ENCODE data around the gene PIK3R1.

Gene PIK3R1

GRCh38 chr5:68274847-68275651, 59.5 kb downstream of the PIK3R1 start:
- DNase-seq = no peak

- no peak for DNase-seq
Observed at GRCh38 chr5:68276740-68277139, 61.2 kb downstream of the PIK3R1 start.

- no peak for DNase-seq
Observed at GRCh38 chr5:68277431-68277830, 61.9 kb downstream of the PIK3R1 start.

- no peak for DNase-seq
Observed at GRCh38 chr5:68279984-68280383, 64.4 kb downstream of the PIK3R1 start.

GRCh38 chr5:68282001-68282400, 66.4 kb downstream of the PIK3R1 start:
- DNase-seq = no peak

- DNase-seq = no peak
Observed at GRCh38 chr5:68283766-68284165, 68.2 kb downstream of the PIK3R1 start.

GRCh38 chr5:68285075-68285840, 69.7 kb downstream of the PIK3R1 start:
- DNase-seq = no peak

- peak; percentile 34 for DNase-seq
Observed at GRCh38 chr5:68285851-68286611, 70.5 kb downstream of the PIK3R1 start.

GRCh38 chr5:68286612-68286912, 71.0 kb downstream of the PIK3R1 start:
- no peak for DNase-seq

- no peak for DNase-seq
Observed at GRCh38 chr5:68287631-68287975, 72.0 kb downstream of the PIK3R1 start.

GRCh38 chr5:68287976-68288706, 72.6 kb downstream of the PIK3R1 start:
- DNase-seq = no peak

GRCh38 chr5:68288707-68289134, 73.2 kb downstream of the PIK3R1 start:
- DNase-seq = no peak

- DNase-seq = peak; percentile 1
Observed at GRCh38 chr5:68289498-68289897, 73.9 kb downstream of the PIK3R1 start.

- peak; percentile 41 for DNase-seq
Observed at GRCh38 chr5:68290260-68290674, 74.7 kb downstream of the PIK3R1 start.

- DNase-seq = no peak
Observed at GRCh38 chr5:68290847-68291246, 75.3 kb downstream of the PIK3R1 start.

GRCh38 chr5:68292316-68292715, 76.8 kb downstream of the PIK3R1 start:
- DNase-seq = no peak

GRCh38 chr5:68295772-68296171, 80.2 kb downstream of the PIK3R1 start:
- DNase-seq = no peak

GRCh38 chr5:68296895-68297294, 81.3 kb downstream of the PIK3R1 start:
- DNase-seq = no peak

GRCh38 chr5:68297656-68298055, 82.1 kb downstream of the PIK3R1 start:
- no peak for DNase-seq

GRCh38 chr5:68298479-68298878, 82.9 kb downstream of the PIK3R1 start:
- no peak for DNase-seq

- DNase-seq = no peak
Observed at GRCh38 chr5:68299105-68299504, 83.5 kb downstream of the PIK3R1 start.

GRCh38 chr5:68299575-68299974, 84.0 kb downstream of the PIK3R1 start:
- no peak for DNase-seq

Data from NCI-H1694 treated with DMSO at 0.1 percent for 48 hours (cell line).